Hindlimb muscle (tissue), 1 donor: ENCODE results near the gene C5orf34. TPM values are rescaled to one million over a fixed set of nuclear protein-coding genes. Genes with fewer than 3 reads are reported as not detected.
"Not testable (repeated sequence)": the region's sequence is repeated elsewhere in the genome, so short reads cannot be mapped to it uniquely, and the experiment has no call there.

Experiments
- DNase-seq: peaks from one replicate; pipeline ENCODE4 v3.0.0-alpha.2; 2013
- polyA plus RNA-seq: library from polyadenylated mRNA; unstranded; fragments of 120-200 nt; gene quantifications from one replicate; pipeline ENCODE4 v1.2.1, GENCODE V29; 2013; ENCODE audit not compliant: insufficient read length

C5orf34 gene
- polyA plus RNA-seq, 1 donor, result 2.6 TPM

DNA sequence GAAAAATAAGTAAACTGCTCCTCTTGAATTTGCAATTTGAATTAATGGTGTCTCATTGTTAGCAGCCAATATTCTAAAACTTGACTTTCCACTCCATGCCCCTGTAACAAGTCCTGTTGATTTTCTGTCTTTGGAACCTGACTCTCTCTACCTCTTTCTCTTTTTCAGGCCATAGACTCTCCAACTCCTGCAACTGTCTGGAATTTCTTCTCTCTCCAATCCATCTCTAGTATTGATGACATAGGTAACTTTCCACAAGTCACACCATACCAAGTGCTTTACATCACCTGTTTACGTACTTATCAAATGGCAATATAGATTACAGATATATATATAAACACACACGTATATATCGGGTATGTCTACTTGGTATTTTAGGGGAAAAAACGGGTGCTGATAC, 923 bp downstream of the C5orf34 start:
- no peak for DNase-seq

DNA sequence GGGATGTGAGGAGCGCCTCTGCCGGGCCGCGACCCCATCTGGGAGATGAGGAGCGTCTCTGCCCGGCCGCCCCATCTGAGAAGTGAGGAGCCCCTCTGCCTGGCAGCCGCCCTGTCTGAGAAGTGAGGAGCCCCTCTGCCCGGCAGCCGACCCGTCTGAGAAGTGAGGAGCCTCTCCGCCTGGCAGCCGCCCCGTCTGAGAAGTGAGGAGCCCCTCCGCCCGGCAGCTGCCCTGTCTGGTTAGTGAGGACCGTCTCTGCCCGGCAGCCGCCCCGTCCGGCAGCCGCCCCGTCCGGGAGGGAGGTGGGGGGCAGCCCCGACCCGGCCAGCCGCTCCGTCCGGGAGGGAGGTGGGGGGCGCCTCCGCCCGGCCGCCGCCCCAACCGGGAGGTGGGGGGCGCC, 3.9 kb downstream of the C5orf34 start:
- DNase-seq, result not testable (repeated sequence)

DNA sequence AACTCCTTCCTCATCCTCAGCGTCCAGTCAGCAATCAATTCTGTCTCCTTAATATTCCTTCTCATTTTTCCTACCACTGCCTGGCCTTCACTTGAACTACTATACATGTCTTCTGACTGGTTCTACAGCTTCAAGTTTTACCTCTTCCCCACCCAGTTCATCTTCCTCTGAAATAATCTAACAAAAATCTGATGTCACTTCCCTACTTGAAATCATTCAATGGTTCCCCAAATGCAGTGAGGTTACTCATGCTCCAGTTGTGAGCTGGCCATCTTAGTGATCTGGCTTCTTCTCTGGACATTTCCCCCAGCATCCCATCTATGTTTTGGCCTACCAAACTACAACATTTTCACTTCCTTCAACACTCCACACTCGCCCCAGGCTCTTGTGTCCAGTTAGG, 16.4 kb downstream of the C5orf34 start:
- no peak for DNase-seq

DNA sequence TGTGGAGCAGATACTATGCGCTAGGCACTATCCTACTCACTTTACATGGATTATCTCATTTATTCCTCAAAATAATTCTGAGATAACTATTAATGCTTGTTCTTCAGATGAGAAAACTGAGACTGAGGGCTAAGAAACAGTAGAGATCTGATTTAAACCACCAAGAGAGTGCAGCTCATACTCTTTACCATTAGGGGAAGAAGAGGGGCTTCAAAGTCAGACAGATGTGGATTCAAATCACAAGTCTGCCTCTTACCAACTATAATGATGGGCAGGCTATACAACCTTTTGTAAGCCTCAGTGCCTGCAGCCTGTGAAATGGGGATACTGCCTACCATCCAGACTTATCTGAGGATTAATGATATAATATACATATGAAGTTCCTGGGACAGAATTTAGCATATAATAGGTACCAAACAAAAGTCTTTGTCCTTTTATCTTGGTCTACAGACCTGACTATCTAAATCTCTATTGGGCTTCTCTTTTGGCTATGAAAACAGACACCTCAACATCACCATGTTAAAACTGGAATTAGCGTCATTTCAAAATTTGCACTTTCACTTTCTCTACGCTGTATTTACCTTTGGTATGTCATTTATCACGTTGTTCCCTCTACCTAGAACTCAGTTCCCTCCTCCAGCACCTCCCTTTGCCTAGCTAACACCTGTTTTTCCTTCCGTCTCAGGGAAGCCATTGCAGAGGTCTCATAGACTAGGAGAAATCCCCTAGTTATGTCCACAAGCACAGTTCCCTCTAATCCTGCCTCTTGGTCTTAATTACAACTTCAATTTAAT, 17.4 kb downstream of the C5orf34 start:
- no peak for DNase-seq

DNA sequence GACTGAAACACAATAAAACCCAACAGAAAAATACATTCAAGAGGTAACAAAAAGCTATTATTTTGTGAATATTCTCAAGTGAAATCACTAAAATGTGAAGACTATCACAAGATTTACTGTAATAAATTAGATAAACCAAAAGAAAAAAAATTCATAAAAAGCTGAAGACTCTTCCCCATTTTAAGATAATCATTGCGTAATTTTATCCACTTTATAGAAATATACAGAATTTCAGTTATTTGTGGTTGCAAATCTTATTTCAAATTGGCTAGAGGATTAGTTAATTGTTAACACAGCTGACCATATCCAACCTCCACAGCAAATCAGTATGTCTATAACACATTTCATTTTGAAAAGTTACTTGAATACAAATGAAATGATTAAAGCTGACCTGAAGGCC, 23.6 kb downstream of the C5orf34 start:
- no peak for DNase-seq

DNA sequence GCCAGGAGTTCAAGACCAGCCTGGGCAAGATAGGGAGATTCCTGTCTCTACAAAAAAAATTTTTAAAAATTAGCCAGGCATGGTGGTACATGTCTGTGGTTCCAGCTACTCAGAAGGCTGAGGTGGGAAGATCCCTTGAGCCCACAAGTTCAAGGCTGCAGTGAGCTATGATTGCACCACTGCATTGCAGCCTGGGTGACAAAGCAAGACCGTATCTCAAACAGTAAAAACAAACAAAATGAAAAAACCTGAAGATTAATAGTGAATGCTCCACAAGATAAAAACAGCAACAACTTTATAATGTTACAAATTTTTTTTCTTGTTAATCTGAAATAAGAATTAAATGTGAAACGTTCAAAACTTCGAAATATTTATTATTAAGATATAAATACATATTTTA, 28.6 kb downstream of the C5orf34 start:
- DNase-seq, result no peak

DNA sequence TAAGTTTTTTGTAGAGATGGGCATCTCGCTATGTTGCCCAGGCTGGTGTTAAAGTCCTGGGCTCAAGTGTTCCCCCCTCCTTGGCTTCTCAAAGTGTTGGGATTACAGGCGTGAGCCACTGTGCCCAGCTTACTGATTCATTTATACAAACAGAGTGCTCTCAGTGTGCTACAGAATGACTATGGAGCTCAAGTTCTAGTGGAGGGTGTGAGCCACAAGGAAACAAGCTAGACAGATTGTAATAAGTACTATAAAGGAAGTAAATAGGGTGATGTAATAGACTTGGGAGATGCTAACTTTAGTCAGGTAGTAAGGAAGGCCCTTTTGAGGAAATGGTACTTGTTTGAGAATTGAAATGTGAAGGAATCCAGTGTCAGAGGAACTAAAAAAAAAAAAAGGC, 29.5 kb downstream of the C5orf34 start:
- no peak for DNase-seq

DNA sequence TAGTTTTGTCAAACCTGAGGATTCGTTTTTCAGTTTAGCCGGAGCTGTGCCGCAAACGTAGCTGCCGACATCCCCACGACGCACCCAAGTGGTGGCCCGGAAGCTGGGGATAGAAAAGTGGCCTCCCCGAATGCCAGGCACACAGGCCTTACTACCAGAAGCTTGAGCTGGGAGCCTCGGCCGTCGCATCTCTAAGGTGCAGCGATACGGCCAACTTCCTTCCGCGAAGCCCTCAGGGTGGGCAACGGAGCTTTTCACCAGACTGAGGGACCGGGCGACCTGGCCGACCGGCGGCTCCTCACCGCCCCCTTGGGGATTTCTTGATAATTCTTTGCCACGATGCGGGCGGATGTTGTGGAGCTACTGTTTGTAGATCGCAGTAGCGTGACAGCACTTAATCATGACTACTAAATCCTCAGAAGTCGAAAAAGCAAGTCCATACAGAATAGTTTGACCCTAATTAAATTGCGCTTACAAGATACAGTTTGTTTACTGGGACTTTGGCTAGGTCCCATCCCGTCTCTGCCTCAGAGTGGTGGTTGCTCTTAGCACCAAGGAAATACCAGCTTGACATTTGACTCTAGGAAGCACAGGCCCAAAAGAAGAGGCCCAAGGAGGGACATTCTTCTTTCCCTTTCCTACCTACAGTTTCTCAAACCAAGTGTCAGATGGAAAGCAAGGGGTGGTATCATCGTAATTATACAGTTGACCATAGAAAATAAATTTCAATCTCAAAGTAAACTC, 30.7 kb downstream of the C5orf34 start:
- DNase-seq, result peak; percentile 82

DNA sequence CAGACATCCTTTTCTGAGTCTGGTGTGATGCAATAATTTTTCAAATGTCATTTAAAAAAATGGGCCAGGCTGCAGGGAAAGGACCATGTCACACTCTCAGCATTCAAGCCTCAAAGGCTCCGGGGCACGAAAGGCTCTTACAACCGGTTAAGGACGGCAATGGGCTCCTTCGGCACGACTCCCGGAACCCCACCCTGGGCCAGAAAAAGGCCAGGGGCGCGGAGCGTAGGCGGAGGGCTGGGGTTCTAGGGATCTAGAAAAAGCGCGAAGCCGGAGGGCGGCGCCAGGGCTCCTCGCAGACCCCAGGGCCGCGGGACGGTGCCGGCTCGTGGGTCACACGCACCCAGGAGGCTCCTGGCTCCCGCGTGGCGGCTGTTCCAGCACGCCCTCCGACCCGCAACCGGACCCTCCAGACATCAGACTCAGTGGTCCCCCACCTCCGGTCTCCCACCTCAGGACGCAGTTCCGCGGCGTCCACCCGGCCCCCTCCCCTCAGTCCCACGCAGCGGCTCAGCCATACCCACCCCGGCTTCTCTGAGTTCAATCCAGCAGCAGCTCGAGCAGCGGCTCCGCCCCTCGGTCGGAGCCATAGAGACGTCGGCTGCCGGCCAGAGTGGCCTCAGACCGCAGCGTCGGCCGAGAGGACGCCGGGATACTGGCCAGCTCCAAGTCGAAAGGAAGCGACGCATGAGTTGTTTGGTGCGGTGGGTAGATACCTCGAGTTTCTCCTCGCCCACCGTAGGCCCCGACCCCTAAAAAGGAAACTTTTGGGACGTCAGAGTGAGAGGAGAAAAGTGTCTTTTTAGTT, 31.4 kb downstream of the C5orf34 start, which contains the start of gene TMEM267:
Gene TMEM267, minus strand, starts transcription at position 568 of the 808 bp plus-strand sequence. CDS start 29,896 bp downstream, outside the sequence.
- peak; percentile 97 for DNase-seq

DNA sequence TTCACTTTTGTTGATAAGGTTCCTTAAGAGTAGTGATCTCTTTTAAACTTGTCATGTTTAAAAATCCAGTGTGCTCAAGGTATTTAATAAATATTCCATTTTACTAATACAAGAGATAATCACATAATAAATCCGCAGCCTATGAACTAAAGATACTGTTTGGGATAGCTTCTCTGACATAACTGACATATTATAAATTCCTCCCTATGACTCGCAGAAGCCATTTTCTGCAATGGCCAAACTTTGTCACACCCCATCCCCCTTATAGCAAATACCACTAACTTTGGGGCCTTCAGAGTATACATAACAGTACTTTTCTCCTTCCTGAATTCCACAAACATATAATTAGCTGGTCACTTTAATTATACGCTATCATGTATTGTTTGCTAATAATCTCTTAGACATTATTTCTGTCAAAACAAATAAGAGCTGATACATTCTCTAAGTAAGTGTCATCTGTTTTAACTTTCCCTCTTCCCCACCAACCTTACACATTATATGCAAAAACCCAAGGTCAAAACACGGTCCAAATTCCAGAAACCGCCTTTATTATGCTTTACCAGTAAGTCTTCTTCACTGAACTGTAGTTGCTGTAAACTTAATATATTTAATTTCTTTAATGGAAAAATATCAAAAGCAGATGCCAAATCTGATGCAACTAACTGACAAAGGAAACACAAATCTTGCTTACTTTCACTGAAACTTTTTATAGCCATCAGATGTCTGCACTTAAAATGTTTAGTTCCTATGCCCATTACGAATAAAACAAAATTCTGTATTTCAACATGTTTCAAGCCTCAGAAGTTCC, 32.3 kb downstream of the C5orf34 start:
- DNase-seq, result peak; percentile 11

DNA sequence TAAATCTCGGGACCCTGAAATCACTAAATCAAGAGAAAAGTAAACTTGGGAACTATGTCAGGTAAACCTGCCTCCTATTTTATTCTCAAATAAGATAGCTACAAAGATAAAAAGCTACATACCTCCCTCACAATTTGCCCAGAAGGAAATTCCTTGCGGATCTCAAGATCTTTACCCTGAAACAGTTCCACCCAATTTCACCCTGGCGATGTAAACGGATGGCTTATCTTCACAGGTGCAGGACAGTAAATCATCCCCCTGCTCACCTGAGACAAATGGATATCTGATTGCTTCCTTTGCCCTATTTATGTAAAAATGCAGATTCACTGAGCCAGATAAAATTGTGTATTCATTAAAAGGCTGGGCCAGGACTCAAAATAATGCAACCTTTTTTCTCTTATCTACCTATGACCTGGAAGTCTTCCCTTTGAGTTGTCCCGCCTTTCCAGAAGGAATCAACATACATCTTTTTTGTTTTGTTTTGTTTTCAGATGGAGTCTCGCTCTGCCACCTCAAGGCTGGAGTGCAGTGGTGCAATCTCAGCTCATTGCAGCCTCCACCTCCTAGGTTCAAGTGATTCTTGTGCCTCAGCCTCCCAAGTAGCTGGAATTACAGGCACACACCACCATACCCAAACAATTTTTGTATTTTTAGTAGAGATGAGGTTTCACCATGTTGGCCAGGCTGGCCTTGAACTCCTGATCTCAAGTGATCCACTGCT, 45.1 kb downstream of the C5orf34 start:
- no peak for DNase-seq

DNA sequence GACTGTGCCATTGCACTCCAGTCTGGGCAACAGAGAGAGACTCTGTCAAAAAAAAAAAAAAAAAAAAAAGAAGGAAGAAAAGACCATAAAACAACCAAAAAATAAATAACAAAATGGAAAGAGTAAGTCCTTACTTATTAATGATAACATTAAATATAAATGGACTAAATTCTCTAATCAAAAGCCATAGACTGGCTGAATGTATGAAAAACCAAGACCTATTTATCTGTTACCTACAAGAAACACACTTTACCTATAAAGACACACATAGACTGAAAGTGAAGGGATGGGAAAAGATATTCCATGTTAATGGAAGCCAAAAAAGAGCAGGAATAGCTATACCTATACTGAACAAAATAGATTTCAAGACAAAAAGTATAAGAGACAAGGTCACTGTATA, 47.8 kb downstream of the C5orf34 start:
- DNase-seq, result no peak

DNA sequence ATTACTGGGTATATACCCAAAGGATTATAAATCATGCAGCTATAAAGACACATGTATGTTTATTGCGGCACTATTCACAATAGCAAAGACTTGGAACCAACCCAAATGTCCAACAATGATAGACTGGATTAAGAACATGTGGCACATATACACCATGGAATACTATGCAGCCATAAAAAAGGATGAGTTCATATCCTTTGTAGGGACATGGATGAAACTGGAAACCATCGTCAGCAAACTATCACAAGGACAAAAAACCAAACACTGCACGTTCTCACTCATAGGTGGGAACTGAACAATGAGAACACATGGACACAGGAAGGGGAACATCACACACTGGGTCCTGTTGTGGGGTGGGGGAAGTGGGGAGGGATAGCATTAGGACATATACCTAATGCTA, 49.5 kb downstream of the C5orf34 start:
- not testable (repeated sequence) for DNase-seq

DNA sequence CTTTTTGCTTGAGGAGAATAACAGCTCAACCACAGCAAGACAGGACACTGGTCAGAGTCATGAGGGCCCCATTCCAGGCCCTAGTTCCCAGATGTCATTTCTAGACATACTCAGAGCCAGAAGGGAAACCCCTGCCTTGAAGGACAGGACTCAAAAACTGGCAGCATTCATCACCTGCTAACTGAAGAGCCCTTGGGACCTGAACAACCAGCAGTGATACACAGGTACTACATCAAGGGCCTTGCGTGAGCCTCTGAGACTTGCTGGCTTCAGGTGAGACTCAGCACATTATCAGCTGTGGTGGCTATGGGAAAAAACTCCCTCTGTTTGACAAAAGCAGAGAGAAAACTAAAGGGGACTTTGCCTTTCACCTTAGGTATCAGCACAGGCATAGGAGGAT, 53.9 kb downstream of the C5orf34 start:
- no peak for DNase-seq

DNA sequence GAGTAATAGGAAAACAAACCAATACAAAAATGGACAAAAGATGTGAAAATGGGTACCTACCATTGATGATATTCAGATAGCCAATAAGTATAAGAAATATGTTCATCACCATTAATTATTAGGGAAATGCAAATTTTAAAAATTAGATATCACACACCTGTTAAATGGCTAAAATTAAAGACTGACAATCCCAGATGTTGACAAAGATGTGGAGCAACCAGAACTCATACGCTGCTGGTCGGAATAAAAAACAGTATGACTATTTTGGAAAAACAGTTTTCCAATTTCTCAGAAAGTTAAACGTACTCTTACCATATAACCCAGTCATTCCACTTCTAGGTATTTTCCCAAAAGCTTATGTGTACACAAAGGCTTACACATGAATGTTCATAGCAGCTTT, 58.4 kb downstream of the C5orf34 start:
- DNase-seq, result no peak

DNA sequence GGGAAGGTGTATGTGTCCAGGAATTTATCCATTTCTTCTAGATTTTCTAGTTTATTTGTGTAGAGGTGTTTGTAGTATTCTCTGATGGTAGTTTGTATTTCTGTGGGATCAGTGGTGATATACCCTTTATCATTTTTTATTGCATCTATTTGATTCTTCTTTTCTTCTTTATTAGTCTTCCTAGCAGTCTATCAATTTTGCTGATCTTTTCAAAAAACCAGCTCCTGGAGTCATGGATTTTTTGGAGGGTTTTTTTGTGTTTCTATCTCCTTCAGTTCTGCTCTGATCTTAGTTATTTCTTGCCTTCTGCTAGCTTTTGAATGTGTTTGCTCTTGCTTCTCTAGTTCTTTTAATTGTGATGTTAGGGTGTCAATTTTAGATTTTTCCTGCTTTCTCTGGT, 73.4 kb downstream of the C5orf34 start:
- not testable (repeated sequence) for DNase-seq

DNA sequence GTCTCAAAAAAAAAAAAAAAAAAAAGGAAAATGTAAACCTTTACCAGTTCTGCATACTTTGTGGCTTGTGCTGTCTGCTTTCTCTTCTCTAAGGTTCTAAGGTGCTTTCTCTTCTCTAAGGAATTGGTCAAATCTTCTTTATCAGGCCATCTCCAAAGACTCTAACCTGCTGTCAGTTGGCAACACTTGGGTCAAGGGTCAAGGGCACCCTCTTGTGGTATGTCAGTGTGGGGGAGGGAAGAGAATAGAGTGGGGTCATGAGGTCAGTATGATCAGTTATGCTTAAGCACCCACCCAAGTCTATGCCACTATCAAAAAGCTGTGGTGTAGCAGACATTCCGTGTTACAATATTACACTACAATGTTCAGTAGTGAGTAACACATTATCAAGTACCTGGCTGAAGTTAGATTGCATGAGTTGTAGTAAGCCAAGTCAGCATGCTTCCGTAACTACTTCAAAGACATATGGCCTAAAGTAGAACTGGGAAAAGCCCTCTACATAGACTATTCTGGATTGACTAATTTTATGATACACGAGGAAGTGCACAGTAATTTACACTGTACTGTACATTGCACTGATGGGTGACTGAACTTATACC, 77.8 kb downstream of the C5orf34 start:
- DNase-seq, result no peak
